ENCODE results near the gene SMC4. TPM values are rescaled to one million over a fixed set of nuclear protein-coding genes. Genes with fewer than 3 reads are reported as not detected.

SMC4 gene
- total RNA-seq, 1 experiment from 2014 or later, result 116 TPM

DNA sequence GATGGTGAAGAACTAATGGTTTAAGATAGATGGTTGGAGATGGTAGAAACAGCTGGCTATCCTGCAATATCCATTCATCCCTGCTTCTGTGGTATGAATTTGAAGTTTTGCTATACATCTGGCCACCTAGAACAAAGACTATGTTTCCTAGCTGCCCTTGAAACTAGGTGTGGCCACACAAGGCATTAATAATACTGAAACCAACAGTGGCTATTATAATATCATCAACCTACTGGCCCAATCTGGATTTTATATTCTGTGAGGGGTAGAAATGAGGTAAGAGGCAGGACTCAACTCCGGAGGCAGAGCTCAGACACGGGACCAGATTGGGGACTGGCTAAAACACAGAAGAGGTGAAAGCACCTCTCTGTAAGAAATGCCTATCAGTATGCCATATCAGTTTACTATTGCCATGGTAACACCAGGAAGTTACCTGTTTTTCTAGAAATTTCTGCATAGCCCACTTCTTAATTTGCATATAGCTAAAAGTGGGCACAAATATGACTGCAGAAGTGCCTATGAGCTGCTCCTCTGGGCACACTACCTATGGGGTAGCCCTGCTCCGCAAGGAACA lies 8.8 kb upstream of the SMC4 start:
- H3K4me1 Mint-ChIP-seq (ENCODE audit: insufficient read depth, unreplicated experiment), result peaks cover 17% of the 10 kb centered on the region
- no peaks in the 10 kb centered on the region for H3K27me3 Mint-ChIP-seq (ENCODE audit: insufficient read depth, unreplicated experiment)
- ChIA-PET POLR2A (interaction anchor here (0.7 kb wide), 1 partner anchor 9 kb away, joined by 3 read pairs; the partner anchor contains the start of gene SMC4), CTCF (interaction anchor here (0.5 to 0.7 kb wide), 4 partner anchors 24 to 1124 kb away, joined by 3 to 4 read pairs (median 3); no protein-coding TSS in a partner anchor)
- peaks cover 12% of the 10 kb centered on the region for H3K36me3 Mint-ChIP-seq (ENCODE audit: insufficient read depth, unreplicated experiment)
- intact Hi-C loops (cut with micrococcal nuclease), result no loop called here
- H3K4me3 Mint-ChIP-seq (ENCODE audit: unreplicated experiment), result no peak overlapping the region
- no TSS peak for BruUV-seq (replicated peaks)
- TF ChIP-seq, protein P1, sequence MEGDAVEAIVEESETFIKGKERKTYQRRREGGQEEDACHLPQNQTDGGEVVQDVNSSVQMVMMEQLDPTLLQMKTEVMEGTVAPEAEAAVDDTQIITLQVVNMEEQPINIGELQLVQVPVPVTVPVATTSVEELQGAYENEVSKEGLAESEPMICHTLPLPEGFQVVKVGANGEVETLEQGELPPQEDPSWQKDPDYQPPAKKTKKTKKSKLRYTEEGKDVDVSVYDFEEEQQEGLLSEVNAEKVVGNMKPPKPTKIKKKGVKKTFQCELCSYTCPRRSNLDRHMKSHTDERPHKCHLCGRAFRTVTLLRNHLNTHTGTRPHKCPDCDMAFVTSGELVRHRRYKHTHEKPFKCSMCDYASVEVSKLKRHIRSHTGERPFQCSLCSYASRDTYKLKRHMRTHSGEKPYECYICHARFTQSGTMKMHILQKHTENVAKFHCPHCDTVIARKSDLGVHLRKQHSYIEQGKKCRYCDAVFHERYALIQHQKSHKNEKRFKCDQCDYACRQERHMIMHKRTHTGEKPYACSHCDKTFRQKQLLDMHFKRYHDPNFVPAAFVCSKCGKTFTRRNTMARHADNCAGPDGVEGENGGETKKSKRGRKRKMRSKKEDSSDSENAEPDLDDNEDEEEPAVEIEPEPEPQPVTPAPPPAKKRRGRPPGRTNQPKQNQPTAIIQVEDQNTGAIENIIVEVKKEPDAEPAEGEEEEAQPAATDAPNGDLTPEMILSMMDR (IDR thresholded peaks at IDR 0.05; ENCODE audit: unreplicated experiment), result no peak
- no peak for DNase-seq (ENCODE audit: unreplicated experiment)
- H3K27ac Mint-ChIP-seq (ENCODE audit: low read depth, unreplicated experiment), result no peak overlapping the region
- H3K9me3 Mint-ChIP-seq (ENCODE audit: unreplicated experiment), result no peaks in the 10 kb centered on the region

DNA sequence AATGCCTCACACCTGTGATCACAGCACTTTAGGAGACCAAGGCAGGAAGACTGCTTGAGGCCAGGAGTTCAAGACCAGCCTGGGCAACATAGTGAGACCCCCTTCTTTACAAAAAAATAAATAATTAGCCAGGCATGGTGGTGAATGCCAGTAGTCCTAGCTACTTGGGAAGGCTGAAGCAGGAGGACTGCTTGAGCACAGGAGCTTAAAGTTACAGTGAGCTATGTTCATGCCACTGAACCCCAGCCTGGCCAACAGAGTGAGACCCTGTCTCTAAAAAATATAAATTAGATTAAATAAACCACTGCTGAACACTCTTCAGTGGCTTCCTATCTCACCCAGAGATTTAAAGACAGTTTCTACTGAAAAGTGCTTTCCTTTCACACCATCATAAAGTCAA lies 6.7 kb upstream of the SMC4 start:
- H3K9me3 Mint-ChIP-seq (ENCODE audit: unreplicated experiment), result no peaks in the 10 kb centered on the region
- peaks cover 4% of the 10 kb centered on the region for H3K36me3 Mint-ChIP-seq (ENCODE audit: insufficient read depth, unreplicated experiment)
- H3K27ac Mint-ChIP-seq (ENCODE audit: low read depth, unreplicated experiment), result no peak overlapping the region
- no peak for DNase-seq (ENCODE audit: unreplicated experiment)
- no TSS peak for BruUV-seq (replicated peaks)
- TF ChIP-seq, protein P1 (IDR thresholded peaks at IDR 0.05; ENCODE audit: unreplicated experiment), result no peak
- CTCF ChIA-PET, result no interaction called here
- H3K4me3 Mint-ChIP-seq (ENCODE audit: unreplicated experiment), result no peak overlapping the region
- POLR2A ChIA-PET, result no interaction called here
- H3K4me1 Mint-ChIP-seq (ENCODE audit: insufficient read depth, unreplicated experiment), result peaks cover 27% of the 10 kb centered on the region
- intact Hi-C loops (cut with micrococcal nuclease), result no loop called here
- H3K27me3 Mint-ChIP-seq (ENCODE audit: insufficient read depth, unreplicated experiment), result no peaks in the 10 kb centered on the region

DNA sequence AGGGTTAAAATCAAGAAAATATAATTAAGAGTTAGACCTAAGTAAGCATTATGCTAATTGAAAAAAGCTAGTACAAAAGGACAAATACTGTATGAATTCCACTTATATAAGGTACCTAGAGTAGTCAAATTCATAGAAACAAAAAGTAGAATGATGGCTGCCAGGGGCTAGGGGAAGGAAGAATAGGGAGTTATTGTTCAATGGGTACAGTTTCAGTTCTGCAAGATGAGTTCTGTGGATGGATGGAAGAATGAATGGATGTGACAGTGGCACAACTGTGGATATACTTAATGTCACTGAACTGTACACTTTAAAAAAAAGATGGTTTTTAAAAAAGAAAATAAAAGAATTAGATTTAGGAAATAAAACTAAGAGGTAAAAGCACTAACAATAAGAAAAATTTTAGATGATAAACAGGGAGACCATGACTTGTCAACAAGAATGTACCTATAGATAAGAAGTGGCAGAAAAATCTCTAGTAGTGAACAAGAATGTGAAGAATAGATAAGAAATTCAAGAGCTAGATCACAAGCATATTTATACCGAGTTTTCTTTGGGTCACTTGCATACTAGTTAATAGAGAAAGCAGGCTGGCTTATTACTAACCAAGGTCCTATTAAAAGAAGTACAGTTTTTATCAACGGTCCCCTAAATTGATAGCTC lies 6.0 kb upstream of the SMC4 start:
- no peak overlapping the region for H3K27ac Mint-ChIP-seq (ENCODE audit: low read depth, unreplicated experiment)
- no peak for DNase-seq (ENCODE audit: unreplicated experiment)
- H3K4me3 Mint-ChIP-seq (ENCODE audit: unreplicated experiment), result no peak overlapping the region
- peaks cover 32% of the 10 kb centered on the region for H3K4me1 Mint-ChIP-seq (ENCODE audit: insufficient read depth, unreplicated experiment)
- H3K9me3 Mint-ChIP-seq (ENCODE audit: unreplicated experiment), result no peaks in the 10 kb centered on the region
- H3K36me3 Mint-ChIP-seq (ENCODE audit: insufficient read depth, unreplicated experiment), result peaks cover 4% of the 10 kb centered on the region
- POLR2A ChIA-PET, result no interaction called here
- H3K27me3 Mint-ChIP-seq (ENCODE audit: insufficient read depth, unreplicated experiment), result no peaks in the 10 kb centered on the region
- TF ChIP-seq, protein P1 (IDR thresholded peaks at IDR 0.05; ENCODE audit: unreplicated experiment), result no peak
- CTCF ChIA-PET, result interaction anchor here (1.5 to 1.6 kb wide), 2 partner anchors 20 to 228 kb away, joined by 5 to 12 read pairs; no protein-coding TSS in a partner anchor
- intact Hi-C loops (cut with micrococcal nuclease), result no loop called here
- no TSS peak for BruUV-seq (replicated peaks)

DNA sequence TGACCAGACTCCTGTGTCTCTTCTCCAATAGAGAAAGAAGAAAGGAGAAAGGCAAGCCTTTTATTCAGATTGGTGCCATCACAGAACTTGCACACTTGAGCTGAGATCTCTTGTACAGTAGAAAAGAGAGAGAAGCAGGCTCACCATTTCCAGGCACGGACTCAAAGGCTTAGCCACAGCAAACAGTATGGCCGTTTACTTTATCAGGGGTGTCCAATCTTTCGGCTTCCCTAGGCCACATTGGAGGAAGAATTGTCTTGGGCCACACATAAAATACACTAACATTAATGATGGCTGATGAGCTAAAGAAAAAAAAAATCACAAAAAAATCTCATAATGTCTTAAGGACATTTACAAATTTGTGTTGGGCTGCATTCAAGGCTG lies 5.4 kb upstream of the SMC4 start:
- no TSS peak for BruUV-seq (replicated peaks)
- intact Hi-C loops (cut with micrococcal nuclease), result no loop called here
- TF ChIP-seq, protein P1 (IDR thresholded peaks at IDR 0.05; ENCODE audit: unreplicated experiment), result no peak

More for the DNA sequence above, 5.4 kb upstream of the SMC4 start:
- Mint-ChIP-seq H3K9me3 (ENCODE audit: unreplicated experiment) (no peaks in the 10 kb centered on the region), H3K27me3 (ENCODE audit: insufficient read depth, unreplicated experiment) (no peaks in the 10 kb centered on the region), H3K4me1 (ENCODE audit: insufficient read depth, unreplicated experiment) (peaks cover 32% of the 10 kb centered on the region), H3K4me3 (ENCODE audit: unreplicated experiment) (no peak overlapping the region), H3K36me3 (ENCODE audit: insufficient read depth, unreplicated experiment) (peaks cover 8% of the 10 kb centered on the region), H3K27ac (ENCODE audit: low read depth, unreplicated experiment) (no peak overlapping the region)
- POLR2A ChIA-PET, result interaction anchor here (0.9 kb wide), 1 partner anchor 36 kb away, joined by 3 read pairs; no protein-coding TSS in a partner anchor
- DNase-seq (ENCODE audit: unreplicated experiment), result no peak
- CTCF ChIA-PET, result interaction anchor here (1.4 to 1.6 kb wide), 3 partner anchors 20 to 231 kb away, joined by 3 to 12 read pairs (median 5); no protein-coding TSS in a partner anchor
